IMR-90 (cell line): ENCODE data around the gene PRKCG. TPM values are rescaled to one million over a fixed set of nuclear protein-coding genes. Genes with fewer than 3 reads are reported as not detected.

ENCODE experiments used
- ATAC-seq: fragments of 200-7000 bp; cut with Tn5 transposase; 2 replicates; pipeline ENCODE4 v1.9.1; 2020; ENCODE audit warnings: low read depth, mild to moderate bottlenecking, moderate library complexity
- BruUV-seq: library from RNA; stranded (reverse); fragments of 400-500 nt; replicated peaks from 2 replicates; lab custom pipeline; 2021; lab: Mats Ljungman, UMichigan
- CTCF ChIA-PET: fragments of 300-600 bp; formaldehyde crosslinking; extraction: SDS; loops from one replicate; lab custom pipeline; 2021; ENCODE audit warnings: antibody characterized with exemption; lab: Yijun Ruan, JAX
- POLR2A ChIA-PET: fragments of 300-600 bp; sonication (Branson Sonifier 250); formaldehyde crosslinking; loops from one replicate; lab custom pipeline; 2022; ENCODE audit warnings: antibody characterized with exemption; ENCODE audit not compliant: unreplicated experiment; lab: Charles Lee
- DNase-seq: peaks from one replicate; pipeline ENCODE4 v3.0.0; 2013
- H2AFZ ChIP-seq: replicated peaks from 2 replicates; pipeline ENCODE3; 2013; ENCODE audit warnings: low read length, mild to moderate bottlenecking; ENCODE audit not compliant: poor library complexity
- H2AK5ac ChIP-seq: 2 replicates; pipeline ENCODE4 v1.6.1; 2013; ENCODE audit warnings: low read depth, low read length, inconsistent platforms
- H2AK9ac ChIP-seq: replicated peaks from 2 replicates; pipeline ENCODE3; 2013; ENCODE audit warnings: mild to moderate bottlenecking, low read depth, low read length, moderate library complexity; ENCODE audit not compliant: poor library complexity
- H2BK120ac ChIP-seq: 2 replicates; pipeline ENCODE4 v1.6.1; 2013; ENCODE audit warnings: low read depth, low read length, inconsistent platforms
- H2BK15ac ChIP-seq: 3 replicates; pipeline ENCODE4 v1.6.1; 2013; ENCODE audit warnings: low read depth, low read length, inconsistent platforms
- H2BK20ac ChIP-seq: 2 replicates; pipeline ENCODE4 v1.6.1; 2013; ENCODE audit warnings: low read depth, mild to moderate bottlenecking, inconsistent platforms, low read length, moderate library complexity
- H2BK5ac ChIP-seq: 2 replicates; pipeline ENCODE4 v1.6.1; 2013; ENCODE audit warnings: mild to moderate bottlenecking, low read depth, low read length, inconsistent platforms; ENCODE audit not compliant: poor library complexity, severe bottlenecking
- H3K14ac ChIP-seq: replicated peaks from 2 replicates; pipeline ENCODE4 v1.6.1; 2013; ENCODE audit warnings: low read depth, low read length, inconsistent platforms
- H3K18ac ChIP-seq: 2 replicates; pipeline ENCODE4 v1.6.1; 2013; ENCODE audit warnings: low read depth, low read length, control low read depth
- H3K23ac ChIP-seq: 2 replicates; pipeline ENCODE4 v1.6.1; 2013; ENCODE audit warnings: low read depth, low read length, inconsistent platforms
- H3K27ac ChIP-seq: 2 replicates; pipeline ENCODE4 v1.5.1; 2013; ENCODE audit warnings: mild to moderate bottlenecking, control low read depth, low read length; ENCODE audit not compliant: insufficient read depth
- H3K27me3 ChIP-seq: 2 replicates; pipeline ENCODE4 v1.6.1; 2013; ENCODE audit warnings: low read length; ENCODE audit not compliant: control insufficient read depth, insufficient read depth
- H3K36me3 ChIP-seq: 2 replicates; pipeline ENCODE4 v1.6.1; 2013; ENCODE audit warnings: low read length, mixed read lengths; ENCODE audit not compliant: control insufficient read depth, insufficient read depth
- H3K4ac ChIP-seq: 2 replicates; pipeline ENCODE4 v1.6.1; 2013; ENCODE audit warnings: low read depth, low read length, inconsistent platforms
- H3K4me1 ChIP-seq: 2 replicates; pipeline ENCODE4 v1.6.1; 2013; ENCODE audit warnings: low read length, mixed read lengths; ENCODE audit not compliant: control insufficient read depth, insufficient read depth
- H3K4me2 ChIP-seq: 2 replicates; pipeline ENCODE4 v1.6.1; 2013; ENCODE audit warnings: low read depth, mild to moderate bottlenecking, control low read depth, low read length, moderate library complexity
- H3K4me3 ChIP-seq: 2 replicates; pipeline ENCODE4 v1.5.1; 2013; ENCODE audit warnings: low read depth, mild to moderate bottlenecking, control low read depth, low read length, moderate library complexity; ENCODE audit not compliant: insufficient read depth
- H3K56ac ChIP-seq: 2 replicates; pipeline ENCODE4 v1.6.1; 2013; ENCODE audit warnings: low read length, inconsistent platforms; ENCODE audit not compliant: insufficient read depth; ENCODE audit errors: extremely low read depth
- H3K79me1 ChIP-seq, 2 experiments: 2 replicates each; pipeline ENCODE4 v1.6.1; 2013; ENCODE audit warnings: low read length in 2 of 2, inconsistent platforms in 1 of 2, low read depth in 1 of 2
- H3K9ac ChIP-seq: 2 replicates; pipeline ENCODE4 v1.6.1; 2013; ENCODE audit warnings: low read depth, low read length, control low read depth
- H3K9me1 ChIP-seq: 2 replicates; pipeline ENCODE4 v1.6.1; 2013; ENCODE audit warnings: low read length, inconsistent platforms; ENCODE audit not compliant: insufficient read depth
- H3K9me3 ChIP-seq: 2 replicates; pipeline ENCODE4 v1.6.1; 2013; ENCODE audit warnings: low read length; ENCODE audit not compliant: control insufficient read depth, insufficient read depth
- H4K20me1 ChIP-seq: 2 replicates; pipeline ENCODE4 v1.6.1; 2013; ENCODE audit warnings: low read length, inconsistent platforms; ENCODE audit not compliant: insufficient read depth
- H4K5ac ChIP-seq: 2 replicates; pipeline ENCODE4 v1.6.1; 2013; ENCODE audit warnings: mild to moderate bottlenecking, low read depth, low read length, control low read depth
- H4K8ac ChIP-seq, 2 experiments: 2 replicates each; pipeline ENCODE4 v1.6.1; 2013; ENCODE audit warnings: low read depth in 2 of 2, low read length in 2 of 2, control low read depth in 1 of 2, inconsistent platforms in 1 of 2
- H4K91ac ChIP-seq: 2 replicates; pipeline ENCODE4 v1.6.1; 2013; ENCODE audit warnings: low read depth, low read length, inconsistent platforms; ENCODE audit not compliant: insufficient read depth
- BHLHE40 ChIP-seq: fragments of 150-350 bp; IDR thresholded peaks from 2 replicates; pipeline ENCODE4 v1.6.1; 2016; ENCODE audit warnings: mild to moderate bottlenecking, low read depth, low read length
- CEBPB ChIP-seq: IDR thresholded peaks from 2 replicates; pipeline ENCODE4 v1.6.1; 2012; ENCODE audit warnings: low read depth, low read length, improper control_type of control experiment
- CHD1 ChIP-seq: IDR thresholded peaks from 2 replicates; pipeline ENCODE4 v1.6.1; 2012; ENCODE audit warnings: low read depth, low read length, improper control_type of control experiment
- CTCF ChIP-seq: conservative IDR thresholded peaks from 2 replicates; pipeline ENCODE4 v1.5.1; 2012; ENCODE audit warnings: mild to moderate bottlenecking, low read depth, low read length, improper control_type of control experiment
- ELK1 ChIP-seq: fragments of 150-350 bp; IDR thresholded peaks from 2 replicates; pipeline ENCODE4 v1.6.1; 2016; ENCODE audit warnings: low read depth, mild to moderate bottlenecking, low read length, moderate library complexity, borderline replicate concordance
- FOS ChIP-seq: fragments of 150-350 bp; IDR thresholded peaks from 2 replicates; pipeline ENCODE4 v1.6.1; 2016; ENCODE audit warnings: low read depth, low read length
- MAFK ChIP-seq: IDR thresholded peaks from 2 replicates; pipeline ENCODE4 v1.6.1; 2012; ENCODE audit warnings: low read depth, low read length, improper control_type of control experiment
- MAZ ChIP-seq: IDR thresholded peaks from 2 replicates; pipeline ENCODE4 v1.6.1; 2012; ENCODE audit warnings: low read depth, mild to moderate bottlenecking, low read length, improper control_type of control experiment, moderate library complexity, borderline replicate concordance
- MXI1 ChIP-seq: IDR thresholded peaks from 2 replicates; pipeline ENCODE4 v1.6.1; 2012; ENCODE audit warnings: low read depth, mild to moderate bottlenecking, low read length, moderate library complexity, borderline replicate concordance
- NFE2L2 ChIP-seq: fragments of 150-350 bp; IDR thresholded peaks from 2 replicates; pipeline ENCODE4 v1.6.1; 2016; ENCODE audit warnings: low read depth, mild to moderate bottlenecking, low read length
- POLR2A ChIP-seq: IDR thresholded peaks from 2 replicates; pipeline ENCODE4 v1.6.1; 2012; ENCODE audit warnings: mild to moderate bottlenecking, low read depth, low read length
- RAD21 ChIP-seq: IDR thresholded peaks from 2 replicates; pipeline ENCODE4 v1.6.1; 2012; ENCODE audit warnings: low read length, improper control_type of control experiment
- RCOR1 ChIP-seq: IDR thresholded peaks from 2 replicates; pipeline ENCODE4 v1.6.1; 2012; ENCODE audit warnings: mild to moderate bottlenecking, low read length, improper control_type of control experiment; ENCODE audit not compliant: insufficient replicate concordance
- RFX5 ChIP-seq: IDR thresholded peaks from 2 replicates; pipeline ENCODE4 v1.8.0; 2012; ENCODE audit warnings: low read depth, mild to moderate bottlenecking, low read length, moderate library complexity
- SMC3 ChIP-seq: fragments of 150-350 bp; IDR thresholded peaks from 2 replicates; pipeline ENCODE4 v1.6.1; 2016; ENCODE audit warnings: low read depth, mild to moderate bottlenecking, antibody characterized with exemption, low read length, moderate library complexity
- USF2 ChIP-seq: fragments of 150-350 bp; IDR thresholded peaks from 2 replicates; pipeline ENCODE4 v1.6.1; 2017; ENCODE audit warnings: mild to moderate bottlenecking, antibody characterized with exemption, low read length, low read depth
- WGBS, 2 experiments: methylation state at CpG; one replicate each; pipeline versions ENCODE4 v1.1.5 to v1.1.7; 2013; ENCODE audit warnings: missing lambda C conversion rate in 2 of 2; ENCODE audit not compliant: insufficient read length in 1 of 2; ENCODE audit errors: extremely low coverage in 2 of 2; 5-methylcytosine and 5-hydroxymethylcytosine counted together
- dilution Hi-C: fragments of 300-500 bp; cut with HindIII; formaldehyde crosslinking; loops from one replicate; pipeline ENCODE4 v1.14.3; 2018; ENCODE audit warnings: low sequenced_read_pairs; ENCODE audit not compliant: unreplicated experiment
- in situ Hi-C: fragments of 300-500 bp; cut with MboI; formaldehyde crosslinking; loops from 3 replicates; pipeline ENCODE4 v1.14.3; 2019; ENCODE audit warnings: low sequenced_read_pairs, inconsistent platforms, mixed read lengths
- intact Hi-C: fragments of 100-400 bp; cut with micrococcal nuclease; formaldehyde crosslinking; loops from 2 replicates; pipeline ENCODE4 v1.10.0; 2022
- polyA plus RNA-seq, 3 experiments: library from polyadenylated mRNA; depleted of rRNA; stranded (reverse); fragments of >200 nt; gene quantifications; 2 replicates each; pipeline ENCODE4 v1.2.3, GENCODE V29; 2012; ENCODE audit warnings: low replicate concordance in 1 of 3
- total RNA-seq: library from RNA; depleted of rRNA; stranded (reverse); fragments of >200 nt; gene quantifications from 2 replicates; pipeline ENCODE4 v1.2.3, GENCODE V29; 2012

PRKCG gene
- total and polyA plus RNA-seq, 2 of the 4 experiments (the other 2 are of a cell fraction): not detected

GRCh38 chr19:53847555-53847954 is 34.4 kb upstream of the PRKCG start:
- Histone ChIP-seq H2AK9ac (no peak overlapping the region), H3K9me3 (no peaks in the 10 kb centered on the region), H2BK120ac (no peak overlapping the region), H4K20me1 (no peaks in the 10 kb centered on the region), H3K27ac (no peak overlapping the region), H3K18ac (no peak overlapping the region), H3K4me3 (no peak overlapping the region), H2AK5ac (no peak overlapping the region), H3K9me1 (no peaks in the 10 kb centered on the region), H4K91ac (no peak overlapping the region), H4K8ac (no peak overlapping the region), H3K36me3 (no peaks in the 10 kb centered on the region), H3K23ac (no peak overlapping the region), H3K27me3 (no peaks in the 10 kb centered on the region), H3K4ac (no peak overlapping the region), H3K4me2 (no peak overlapping the region), H4K5ac (no peak overlapping the region), H2BK5ac (no peak overlapping the region), H3K79me1 (no peaks in the 10 kb centered on the region), H2BK20ac (no peak overlapping the region), H2AFZ (no peak overlapping the region), H3K4me1 (0 out of 2 replicates have a peak, but pooled peaks cover 2% of the 10 kb centered on the region), H3K9ac (no peak overlapping the region), H3K14ac (no peak overlapping the region), H3K56ac (no peak overlapping the region), H2BK15ac (no peak overlapping the region)
- in situ Hi-C loops (no loop called here), dilution Hi-C loops (no loop called here), intact Hi-C loops (no loop called here)
- WGBS, 2 experiments: 38% methylated on average over 5 of the region's 8 CpGs; no CpG with 5 or more reads in 1 of the 2 experiments
- POLR2A ChIA-PET: interaction anchor here (0.5 to 0.6 kb wide), 2 partner anchors 21 to 178 kb away, joined by 3 to 4 read pairs; no protein-coding TSS in a partner anchor
- BruUV-seq: no TSS peak
- ATAC-seq: no peak
- CTCF ChIA-PET: no interaction called here
- TF ChIP-seq POLR2A: no peak
- TF ChIP-seq NFE2L2: no peak
- TF ChIP-seq RFX5: no peak
- TF ChIP-seq RCOR1: no peak
- no peak for TF ChIP-seq MAFK
- TF ChIP-seq CTCF: no peak
- no peak for TF ChIP-seq CHD1
- no peak for TF ChIP-seq SMC3
- TF ChIP-seq RAD21: no peak
- TF ChIP-seq MXI1: no peak
- no peak for TF ChIP-seq CEBPB
- no peak for TF ChIP-seq ELK1
- no peak for TF ChIP-seq USF2
- TF ChIP-seq FOS: no peak
- no peak for TF ChIP-seq MAZ
- TF ChIP-seq BHLHE40: no peak
- no peak for DNase-seq
